Measurements from ENCODE around the gene NPM1.

The NPM1 gene

GRCh38 chr5:171450423-171451331, 63.0 kb downstream of the NPM1 start:
- peak; percentile 22 for DNase-seq (ENCODE audit: low read depth)

GRCh38 chr5:171451421-171451820, 63.8 kb downstream of the NPM1 start:
- DNase-seq (ENCODE audit: low read depth), result no peak

- no peak for DNase-seq (ENCODE audit: low read depth)
These were observed 65.5 kb downstream of the NPM1 start for GRCh38 chr5:171453056-171453725.

DNA sequence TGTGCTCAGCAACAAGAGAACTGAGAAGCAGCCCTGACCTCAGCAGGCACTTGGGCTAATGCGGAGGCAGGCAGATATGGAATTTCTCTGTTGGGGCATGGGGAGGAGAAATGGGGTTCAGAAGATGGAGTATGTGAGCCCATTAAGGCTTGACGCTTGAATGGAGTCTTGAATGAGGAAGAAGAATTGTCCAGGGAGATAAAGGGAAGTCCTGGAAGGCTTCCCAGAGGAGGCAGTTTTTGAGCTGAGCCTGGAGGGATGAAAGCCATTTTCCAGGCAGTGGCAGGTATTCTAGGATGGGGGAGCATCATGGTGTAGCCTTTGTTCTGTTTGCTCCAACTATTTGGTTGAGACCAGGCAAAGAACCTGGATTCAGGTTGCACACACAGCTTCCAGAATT, 66.3 kb downstream of the NPM1 start:
- no peak for DNase-seq (ENCODE audit: low read depth)

- DNase-seq (ENCODE audit: low read depth), result no peak
These were observed 66.9 kb downstream of the NPM1 start for GRCh38 chr5:171454549-171454948.

GRCh38 chr5:171455522-171455921, 67.9 kb downstream of the NPM1 start:
- no peak for DNase-seq (ENCODE audit: low read depth)

DNA sequence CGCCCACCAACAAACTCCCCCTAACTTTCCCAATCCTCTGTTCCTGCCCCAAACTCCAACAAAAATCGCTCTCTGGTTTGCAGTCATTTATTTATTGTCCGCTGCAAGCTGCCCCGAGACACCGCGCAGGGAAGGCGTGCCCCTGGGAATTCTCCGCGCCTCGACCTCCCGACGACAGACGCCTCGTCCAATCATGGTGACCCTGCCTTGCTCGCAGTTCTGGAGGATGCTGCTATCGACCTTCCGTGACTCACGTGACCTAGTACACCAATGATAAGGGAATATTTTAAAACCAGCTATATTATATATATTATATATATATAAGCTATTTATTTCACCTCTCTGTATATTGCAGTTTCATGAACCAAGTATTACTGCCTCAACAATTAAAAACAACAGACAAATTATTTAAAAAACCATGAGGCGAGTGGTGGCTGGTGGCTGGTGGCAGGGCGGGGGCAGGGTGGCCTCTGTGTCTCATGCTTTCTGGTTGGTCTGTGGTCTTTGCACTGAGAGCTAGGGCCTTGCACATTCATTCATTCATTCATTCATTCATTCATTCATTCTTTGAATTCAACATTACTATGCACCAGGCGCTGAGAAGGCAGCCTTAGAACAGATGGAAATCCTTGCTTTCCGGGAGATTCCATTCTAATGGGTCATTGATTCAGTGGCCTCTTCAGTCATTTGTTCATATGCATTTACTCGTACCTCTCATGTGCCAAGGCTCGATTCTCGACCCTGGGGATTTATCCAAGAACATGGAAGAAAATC, 69.7 kb downstream of the NPM1 start:
- DNase-seq (ENCODE audit: low read depth), result no peak

- no peak for DNase-seq (ENCODE audit: low read depth)
These were observed 72.2 kb downstream of the NPM1 start for GRCh38 chr5:171459839-171460238.
